22Rv1 (cell line): ENCODE measurements around the gene LDLRAD4.

Source experiments
- H3K27ac ChIP-seq: fragments of 450-650 bp; 2 replicates; pipeline ENCODE4 v1.5.1; 2017
- CTCF ChIP-seq: fragments of 450-650 bp; IDR thresholded peaks from 2 replicates; pipeline ENCODE4 v1.5.1; 2017; ENCODE audit warnings: mild to moderate bottlenecking
- ZFX ChIP-seq: fragments of 450-650 bp; IDR thresholded peaks from 2 replicates; pipeline ENCODE4 v1.6.1; 2017; ENCODE audit warnings: antibody characterized with exemption, borderline replicate concordance

Gene LDLRAD4

GRCh38 chr18:13565228-13565627 is 346.7 kb downstream of the LDLRAD4 start:
- TF ChIP-seq ZFX (no peak), CTCF (no peak)
- H3K27ac ChIP-seq: no peak overlapping the region

- H3K27ac ChIP-seq: no peak overlapping the region
- TF ChIP-seq CTCF (no peak), ZFX (no peak)
Observed at GRCh38 chr18:13566941-13567746, 348.6 kb downstream of the LDLRAD4 start.

GRCh38 chr18:13568443-13569392 is 350.2 kb downstream of the LDLRAD4 start:
- no peak overlapping the region for H3K27ac ChIP-seq
- TF ChIP-seq ZFX: no peak
- TF ChIP-seq CTCF: no peak

GRCh38 chr18:13570216-13570615 is 351.7 kb downstream of the LDLRAD4 start:
- TF ChIP-seq ZFX: no peak
- TF ChIP-seq CTCF: no peak
- H3K27ac ChIP-seq: no peak overlapping the region

- no peak overlapping the region for H3K27ac ChIP-seq
- TF ChIP-seq CTCF (no peak), ZFX (no peak)
Observed at GRCh38 chr18:13570856-13571495, 352.4 kb downstream of the LDLRAD4 start.

GRCh38 chr18:13572148-13572547 is 353.6 kb downstream of the LDLRAD4 start:
- no peak overlapping the region for H3K27ac ChIP-seq
- TF ChIP-seq ZFX (no peak), CTCF (no peak)
